H1 (cell line): ENCODE results near the gene TIAM2. TPM values are rescaled to one million over a fixed set of nuclear protein-coding genes. Genes with fewer than 3 reads are reported as not detected.

Experiments used
- CTCF ChIA-PET: fragments of 300-600 bp; sonication (Branson Sonifier 250); formaldehyde crosslinking; loops from one replicate; lab custom pipeline; 2021; ENCODE audit not compliant: partially characterized antibody; lab: Charles Lee
- POLR2A ChIA-PET: fragments of 300-600 bp; sonication (Branson Sonifier 250); formaldehyde crosslinking; loops from one replicate; lab custom pipeline; 2021; ENCODE audit warnings: inconsistent platforms; ENCODE audit not compliant: partially characterized antibody; lab: Charles Lee
- DNase-seq, 2 experiments: peaks; one replicate each; pipeline versions ENCODE4 v3.0.0 to v3.0.0-alpha.2; 2010 to 2022; ENCODE audit warnings: low spot score in 2 of 2, low read depth in 1 of 2, mixed read lengths in 1 of 2
- FAIRE-seq: peaks from 2 replicates; lab custom pipeline; 2011; peaks lifted over from hg19 to GRCh38; lab: Jason Lieb, UNC
- H2AFZ ChIP-seq: 2 replicates; pipeline ENCODE4 v1.8.1; 2012; ENCODE audit warnings: low read length, inconsistent platforms
- H2AK5ac ChIP-seq: 2 replicates; pipeline ENCODE4 v1.6.1; 2013; ENCODE audit warnings: low read depth, low read length
- H2BK120ac ChIP-seq: replicated peaks from 2 replicates; pipeline ENCODE3; 2013; ENCODE audit warnings: low read depth, low read length, inconsistent platforms
- H2BK12ac ChIP-seq: 2 replicates; pipeline ENCODE4 v1.6.1; 2013; ENCODE audit warnings: low read depth, low read length
- H2BK15ac ChIP-seq: 2 replicates; pipeline ENCODE4 v1.6.1; 2013; ENCODE audit warnings: low read length
- H2BK20ac ChIP-seq: 2 replicates; pipeline ENCODE4 v1.6.1; 2013; ENCODE audit warnings: low read length
- H2BK5ac ChIP-seq: 2 replicates; pipeline ENCODE4 v1.6.1; 2013; ENCODE audit warnings: low read depth, low read length
- H3K14ac ChIP-seq: 2 replicates; pipeline ENCODE4 v1.6.1; 2013; ENCODE audit warnings: inconsistent platforms; ENCODE audit not compliant: insufficient read length
- H3K18ac ChIP-seq: 2 replicates; pipeline ENCODE4 v1.6.1; 2013; ENCODE audit warnings: low read length; ENCODE audit errors: extremely low read depth
- H3K23ac ChIP-seq: 2 replicates; pipeline ENCODE4 v1.6.1; 2013; ENCODE audit warnings: inconsistent platforms; ENCODE audit not compliant: insufficient read length
- H3K23me2 ChIP-seq: 2 replicates; pipeline ENCODE4 v1.6.1; 2013; ENCODE audit warnings: low read depth, low read length
- H3K27ac ChIP-seq: 2 replicates; pipeline ENCODE4 v1.6.1; 2011; ENCODE audit warnings: low read depth, low read length, inconsistent platforms
- H3K27me3 ChIP-seq, 4 experiments: replicated peaks in 1 of 4; 1 replicate in 1 of 4; 2 replicates in 3 of 4; pipeline versions ENCODE4 v1.6.1 to v1.8.1; 2011 to 2013; ENCODE audit warnings: low read length in 3 of 4, mild to moderate bottlenecking in 3 of 4, inconsistent platforms in 2 of 4, mixed read lengths in 2 of 4, moderate library complexity in 1 of 4; ENCODE audit not compliant: control insufficient read depth in 3 of 4, insufficient read depth in 3 of 4; ENCODE audit errors: extremely low read depth in 1 of 4
- H3K36me3 ChIP-seq, 4 experiments: 2 replicates each; pipeline versions ENCODE4 v1.6.1 to v1.8.1; 2011 to 2013; ENCODE audit warnings: mild to moderate bottlenecking in 4 of 4, low read length in 3 of 4, moderate library complexity in 2 of 4, control low read depth in 1 of 4, inconsistent platforms in 1 of 4; ENCODE audit not compliant: insufficient read depth in 4 of 4, control insufficient read depth in 2 of 4
- H3K4ac ChIP-seq: replicated peaks from 2 replicates; pipeline ENCODE3; 2013; ENCODE audit warnings: low read length, low read depth, mixed read lengths, inconsistent platforms; ENCODE audit not compliant: insufficient read length
- H3K4me1 ChIP-seq, 4 experiments: replicated peaks in 1 of 4; 1 replicate in 1 of 4; 2 replicates in 3 of 4; pipeline versions ENCODE4 v1.6.1 to v1.8.1; 2011 to 2013; ENCODE audit warnings: low read length in 3 of 4, inconsistent platforms in 2 of 4, mixed read lengths in 1 of 4; ENCODE audit not compliant: insufficient read depth in 4 of 4, control insufficient read depth in 3 of 4
- H3K4me2 ChIP-seq, 2 experiments: 2 replicates each; pipeline versions ENCODE4 v1.6.1 to v1.8.1; 2011 to 2013; ENCODE audit warnings: low read depth in 2 of 2, low read length in 2 of 2, control low read depth in 1 of 2, inconsistent platforms in 1 of 2, mild to moderate bottlenecking in 1 of 2; ENCODE audit not compliant: insufficient read depth in 1 of 2
- H3K4me3 ChIP-seq, 4 experiments: fragments of 200-600, 300-600 bp in 1 of 4; sonication (generic), shearing (Covaris generic), sonication (Bioruptor Twin) in 1 of 4; 2 replicates each; pipeline versions ENCODE4 v1.5.1 to v1.8.1; 2011 to 2016; ENCODE audit warnings: low read length in 4 of 4, low read depth in 3 of 4, control low read depth in 2 of 4, inconsistent platforms in 2 of 4, mild to moderate bottlenecking in 2 of 4, mixed read lengths in 1 of 4, moderate library complexity in 1 of 4; ENCODE audit not compliant: insufficient read depth in 2 of 4; ENCODE audit errors: extremely low read depth in 1 of 4
- H3K56ac ChIP-seq: replicated peaks from 2 replicates; pipeline ENCODE3; 2013; ENCODE audit warnings: low read depth, mild to moderate bottlenecking, mixed read lengths, low read length, inconsistent platforms; ENCODE audit not compliant: insufficient read length
- H3K79me1 ChIP-seq: 2 replicates; pipeline ENCODE4 v1.6.1; 2013; ENCODE audit warnings: low read depth, low read length, control low read depth
- H3K79me2 ChIP-seq, 2 experiments: 2 replicates each; pipeline versions ENCODE4 v1.6.1 to v1.8.1; 2012 to 2013; ENCODE audit warnings: low read length in 2 of 2, mild to moderate bottlenecking in 2 of 2, inconsistent platforms in 1 of 2; ENCODE audit not compliant: insufficient read depth in 2 of 2, control insufficient read depth in 1 of 2
- H3K9ac ChIP-seq, 4 experiments: replicated peaks in 1 of 4; 1 replicate in 1 of 4; 2 replicates in 3 of 4; pipeline versions ENCODE4 v1.6.1 to v1.8.1; 2011 to 2013; ENCODE audit warnings: low read depth in 3 of 4, low read length in 3 of 4, control low read depth in 2 of 4, mild to moderate bottlenecking in 2 of 4, moderate library complexity in 2 of 4, inconsistent platforms in 1 of 4; ENCODE audit errors: extremely low read depth in 1 of 4
- H3K9me3 ChIP-seq, 2 experiments: 2 replicates each; pipeline versions ENCODE4 v1.6.1 to v1.8.1; 2012 to 2013; ENCODE audit warnings: mild to moderate bottlenecking in 2 of 2, moderate library complexity in 2 of 2, control low read depth in 1 of 2, inconsistent platforms in 1 of 2, low read depth in 1 of 2, low read length in 1 of 2, mixed read lengths in 1 of 2; ENCODE audit not compliant: insufficient read depth in 2 of 2
- H4K20me1 ChIP-seq, 2 experiments: replicated peaks in 1 of 2; 2 replicates each; pipeline versions ENCODE3 to v1.8.1; 2011 to 2013; ENCODE audit warnings: inconsistent platforms in 2 of 2, low read length in 2 of 2, mild to moderate bottlenecking in 1 of 2; ENCODE audit not compliant: insufficient read depth in 2 of 2, control insufficient read depth in 1 of 2
- H4K5ac ChIP-seq: 2 replicates; pipeline ENCODE4 v1.6.1; 2013; ENCODE audit warnings: low read length, low read depth, mixed read lengths, inconsistent platforms; ENCODE audit not compliant: insufficient read length
- H4K8ac ChIP-seq: 2 replicates; pipeline ENCODE4 v1.8.0; 2013; ENCODE audit warnings: mild to moderate bottlenecking, moderate library complexity, low read length, inconsistent platforms; ENCODE audit not compliant: insufficient read depth; ENCODE audit errors: extremely low read depth
- H4K91ac ChIP-seq: replicated peaks from 2 replicates; pipeline ENCODE3; 2013; ENCODE audit warnings: low read length, mixed read lengths, inconsistent platforms; ENCODE audit not compliant: insufficient read length
- BACH1 ChIP-seq: IDR thresholded peaks from 2 replicates; pipeline ENCODE4 v1.6.1; 2012; ENCODE audit warnings: low read length, improper control_type of control experiment
- WGBS, 2 experiments: shearing (Covaris generic) in 1 of 2; methylation state at CpG; one replicate each; pipeline versions ENCODE4 v1.1.6 to v1.1.7; 2013 to 2015; ENCODE audit warnings: low lambda C conversion rate in 2 of 2, mixed read lengths in 2 of 2, inconsistent platforms in 1 of 2, low coverage in 1 of 2, missing lambda C conversion rate in 1 of 2; ENCODE audit not compliant: insufficient replicate concordance in 2 of 2, insufficient coverage in 1 of 2, insufficient read length in 1 of 2; ENCODE audit errors: extremely low coverage in 1 of 2, missing lambda C conversion rate in 1 of 2; 5-methylcytosine and 5-hydroxymethylcytosine counted together
- polyA plus RNA-seq, 7 experiments: library from polyadenylated mRNA; depleted of rRNA in 3 of 7; stranded (reverse) in 5 of 7; unstranded in 2 of 7; fragments of >200 nt in 5 of 7; fragments of 200-250 nt in 2 of 7; gene quantifications; 1 replicate in 5 of 7; 2 replicates in 1 of 7; 4 replicates in 1 of 7; pipeline versions ENCODE4 v1.2.1 to v1.2.3, GENCODE V29; 2011 to 2013; ENCODE audit warnings: missing spikeins in 2 of 7, mixed read lengths in 2 of 7
- total RNA-seq: library from RNA; stranded (reverse); fragmentation: NEBNext Ultra II Directional; extraction: Animal tissue kit (Norgen Biotek cat#: 25700); gene quantifications from 2 replicates; pipeline ENCODE4 v1.2.1, GENCODE V29; 2021

TIAM2 gene
- total and polyA plus RNA-seq, 2 of the 8 experiments (the other 6 are each of a cell fraction or from before 2014, with no cell fraction given): 7.4 to 23.9 TPM

DNA sequence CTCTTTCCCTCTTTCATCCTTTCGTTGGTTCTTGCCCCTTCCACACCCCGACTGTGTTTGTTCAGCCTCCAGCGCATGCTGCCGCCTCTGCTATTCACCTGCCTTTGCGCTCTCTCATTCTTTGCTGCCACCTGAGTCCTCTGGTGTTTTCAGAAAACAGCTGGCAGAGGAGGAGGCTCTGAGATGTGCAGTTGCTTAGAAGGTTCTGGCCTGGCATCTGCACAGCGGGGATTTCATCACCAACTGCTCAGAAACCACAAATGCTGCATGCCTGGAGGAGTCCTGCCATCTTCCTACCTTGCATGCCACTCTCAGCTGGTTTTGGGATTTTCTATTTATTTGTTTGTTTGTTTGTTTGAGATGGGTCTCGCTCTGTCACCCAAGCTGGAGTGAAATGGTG is 229.5 kb downstream of the TIAM2 start:
- FAIRE-seq: no peak

More for the DNA sequence above, 229.5 kb downstream of the TIAM2 start:
- no peaks in the 10 kb centered on the region for H3K27me3 ChIP-seq
- H2BK5ac ChIP-seq: no peak overlapping the region
- H2BK20ac ChIP-seq: no peak overlapping the region
- no peak overlapping the region for H4K5ac ChIP-seq
- no peak overlapping the region for H3K27ac ChIP-seq
- TF ChIP-seq BACH1: no peak
- 91% methylated on average over 7 of the region's 7 CpGs; no CpG with 5 or more reads in 1 of the 2 experiments for WGBS, 2 experiments
- no peak overlapping the region for H3K4me2 ChIP-seq
- DNase-seq: no peak
- no peaks in the 10 kb centered on the region for H4K20me1 ChIP-seq
- H3K23ac ChIP-seq: no peak overlapping the region
- no peak overlapping the region for H3K4me3 ChIP-seq
- ChIA-PET CTCF (interaction anchor here (0.6 to 1.5 kb wide), 3 partner anchors 15 to 314 kb away, joined by 3 to 4 read pairs (median 3); no protein-coding TSS in a partner anchor), POLR2A (no interaction called here)
- H3K9me3 ChIP-seq: no peaks in the 10 kb centered on the region
- no peak overlapping the region for H4K91ac ChIP-seq
- H3K18ac ChIP-seq: no peak overlapping the region
- H2BK15ac ChIP-seq: no peak overlapping the region
- H2AK5ac ChIP-seq: no peak overlapping the region
- no peaks in the 10 kb centered on the region for H3K79me2 ChIP-seq
- H4K8ac ChIP-seq: no peak overlapping the region
- no peak overlapping the region for H3K9ac ChIP-seq
- H2BK120ac ChIP-seq: no peak overlapping the region
- no peak overlapping the region for H2AFZ ChIP-seq
- no peak overlapping the region for H3K4ac ChIP-seq
- no peak overlapping the region for H3K56ac ChIP-seq
- H3K14ac ChIP-seq: no peak overlapping the region
- H3K36me3 ChIP-seq: no peaks in the 10 kb centered on the region
- H2BK12ac ChIP-seq: no peak overlapping the region
- peaks cover 0 to 9% (median 4%) of the 10 kb centered on the region in 4 experiments; a peak in 4 of 7 replicates for H3K4me1 ChIP-seq
- H3K23me2 ChIP-seq: no peaks in the 10 kb centered on the region
- no peaks in the 10 kb centered on the region for H3K79me1 ChIP-seq
